H1 (cell line): ENCODE results near the gene ALKBH3. TPM values are rescaled to one million over a fixed set of nuclear protein-coding genes. Genes with fewer than 3 reads are reported as not detected.

ENCODE experiments used
- BRCA1 ChIP-seq: IDR thresholded peaks from 2 replicates; pipeline ENCODE4 v1.6.1; 2012; ENCODE audit warnings: low read depth, low read length, improper control_type of control experiment
- CBX8 ChIP-seq: fragments of 300-800, 300-1000 bp; sonication (generic); IDR thresholded peaks from 2 replicates; pipeline ENCODE4 v1.7.1; 2016; ENCODE audit warnings: low read depth, low read length, borderline replicate concordance
- CHD2 ChIP-seq: IDR thresholded peaks from 2 replicates; pipeline ENCODE4 v1.6.1; 2012; ENCODE audit warnings: low read length, improper control_type of control experiment
- EP300 ChIP-seq, 2 experiments: IDR thresholded peaks; 1 replicate in 1 of 2; 2 replicates in 1 of 2; pipeline ENCODE4 v1.6.1; 2011 to 2012; ENCODE audit warnings: low read depth in 2 of 2, low read length in 2 of 2, mild to moderate bottlenecking in 2 of 2, borderline replicate concordance in 1 of 2, inconsistent platforms in 1 of 2, moderate library complexity in 1 of 2
- EZH2 ChIP-seq: fragments of 200-600 bp; sonication (generic); IDR thresholded peaks from 2 replicates; pipeline ENCODE4 v1.7.1; 2012; ENCODE audit warnings: low read depth, mild to moderate bottlenecking, moderate library complexity, low read length, inconsistent platforms; ENCODE audit not compliant: severe bottlenecking
- HDAC2 ChIP-seq, 2 experiments: fragments of 300-600 bp in 1 of 2; sonication (generic) in 1 of 2; IDR thresholded peaks; 2 replicates each; pipeline ENCODE4 v1.6.1; 2011 to 2012; ENCODE audit warnings: low read depth in 2 of 2, low read length in 2 of 2, mild to moderate bottlenecking in 2 of 2, moderate library complexity in 2 of 2, borderline replicate concordance in 1 of 2, inconsistent platforms in 1 of 2
- POLR2AphosphoS5 ChIP-seq: IDR thresholded peaks from 2 replicates; pipeline ENCODE4 v1.6.1; 2011; ENCODE audit warnings: low read depth, low read length
- SIX5 ChIP-seq: IDR thresholded peaks from 2 replicates; pipeline ENCODE4 v1.6.1; 2011; ENCODE audit warnings: mild to moderate bottlenecking, low read depth, low read length
- SP1 ChIP-seq: IDR thresholded peaks from 2 replicates; pipeline ENCODE4 v1.6.1; 2011; ENCODE audit warnings: low read depth, low read length
- SP2 ChIP-seq: IDR thresholded peaks from 2 replicates; pipeline ENCODE4 v1.6.1; 2012; ENCODE audit warnings: mild to moderate bottlenecking, low read length, inconsistent platforms
- SUZ12 ChIP-seq: fragments of 200-600 bp; sonication (generic); IDR thresholded peaks from 2 replicates; pipeline ENCODE4 v1.6.1; 2012; ENCODE audit warnings: mild to moderate bottlenecking, inconsistent platforms, low read length, moderate library complexity, mixed read lengths
- TBP ChIP-seq: IDR thresholded peaks from 2 replicates; pipeline ENCODE4 v1.6.1; 2011; ENCODE audit warnings: low read depth, low read length, improper control_type of control experiment
- TEAD4 ChIP-seq: IDR thresholded peaks from 2 replicates; pipeline ENCODE4 v1.6.1; 2012; ENCODE audit warnings: low read depth, low read length, inconsistent platforms, mixed read lengths
- polyA plus RNA-seq, 7 experiments: library from polyadenylated mRNA; depleted of rRNA in 3 of 7; stranded (reverse) in 5 of 7; unstranded in 2 of 7; fragments of >200 nt in 5 of 7; fragments of 200-250 nt in 2 of 7; gene quantifications; 1 replicate in 5 of 7; 2 replicates in 1 of 7; 4 replicates in 1 of 7; pipeline versions ENCODE4 v1.2.1 to v1.2.3, GENCODE V29; 2011 to 2013; ENCODE audit warnings: missing spikeins in 2 of 7, mixed read lengths in 2 of 7
- total RNA-seq: library from RNA; stranded (reverse); fragmentation: NEBNext Ultra II Directional; extraction: Animal tissue kit (Norgen Biotek cat#: 25700); gene quantifications from 2 replicates; pipeline ENCODE4 v1.2.1, GENCODE V29; 2021
- TF ChIP-seq, protein P1 (sequence below): IDR thresholded peaks from 2 replicates; pipeline ENCODE4 v1.6.1; 2011; ENCODE audit warnings: low read length, improper control_type of control experiment
- TF ChIP-seq, protein P2 (sequence below), 3 experiments: IDR thresholded peaks; 1 replicate in 2 of 3; 2 replicates in 1 of 3; pipeline versions ENCODE4 v1.5.1 to v1.6.1; 2011; ENCODE audit warnings: low read length in 3 of 3, mild to moderate bottlenecking in 3 of 3, inconsistent platforms in 2 of 3, low read depth in 1 of 3, moderate library complexity in 1 of 3; ENCODE audit not compliant: insufficient read depth in 1 of 3; ENCODE audit errors: control extremely low read depth in 1 of 3
- TF ChIP-seq, protein P3 (sequence below): IDR thresholded peaks from 2 replicates; pipeline ENCODE4 v1.6.1; 2012; ENCODE audit warnings: inconsistent platforms

Gene ALKBH3
- total and polyA plus RNA-seq, 2 of the 8 experiments (the other 6 are each of a cell fraction or from before 2014, with no cell fraction given), result 10.5 to 11.4 TPM

DNA sequence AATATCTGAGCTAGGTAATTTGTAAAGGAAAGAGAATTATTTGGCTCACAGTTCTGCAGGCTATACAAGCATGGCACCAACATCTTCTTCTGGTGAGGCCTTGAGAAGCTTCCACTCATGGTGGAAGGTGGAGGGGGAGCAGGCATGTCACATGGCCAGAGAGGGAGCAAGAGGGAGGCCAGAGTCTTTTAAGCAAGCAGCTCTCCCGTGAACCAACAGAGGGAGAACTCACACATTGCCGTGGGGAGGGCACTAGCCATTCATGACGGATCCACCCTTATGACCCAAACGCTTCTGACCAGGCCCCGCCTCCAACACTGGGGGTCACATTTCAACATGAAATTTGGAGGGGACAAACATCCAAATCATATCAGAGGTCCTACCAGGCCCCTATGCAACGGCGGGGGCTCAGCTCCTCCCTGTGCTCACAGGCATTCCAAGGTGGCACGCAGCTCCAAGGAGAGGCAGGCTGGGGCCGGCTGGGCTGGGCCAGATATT, 66.4 kb downstream of the ALKBH3 start (continued):
- TF ChIP-seq SUZ12, result no peak
- TF ChIP-seq SIX5, result no peak
- TF ChIP-seq POLR2AphosphoS5, result no peak
- TF ChIP-seq SP2, result no peak
- no peak for TF ChIP-seq CHD2
- TF ChIP-seq, protein P1, sequence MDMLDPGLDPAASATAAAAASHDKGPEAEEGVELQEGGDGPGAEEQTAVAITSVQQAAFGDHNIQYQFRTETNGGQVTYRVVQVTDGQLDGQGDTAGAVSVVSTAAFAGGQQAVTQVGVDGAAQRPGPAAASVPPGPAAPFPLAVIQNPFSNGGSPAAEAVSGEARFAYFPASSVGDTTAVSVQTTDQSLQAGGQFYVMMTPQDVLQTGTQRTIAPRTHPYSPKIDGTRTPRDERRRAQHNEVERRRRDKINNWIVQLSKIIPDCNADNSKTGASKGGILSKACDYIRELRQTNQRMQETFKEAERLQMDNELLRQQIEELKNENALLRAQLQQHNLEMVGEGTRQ, result peak; percentile 57; the same call in 1 of the 2 replicates
- TF ChIP-seq SP1, result no peak
- no peak for TF ChIP-seq EP300 (IDR thresholded peaks at IDR 0.05; ENCODE audit: borderline replicate concordance in 1 of 2, low read depth in 2 of 2, low read length in 2 of 2)
- TF ChIP-seq TBP, result no peak
- no peak for TF ChIP-seq HDAC2 (IDR thresholded peaks at IDR 0.05; ENCODE audit: borderline replicate concordance in 1 of 2, low read depth in 2 of 2, low read length in 2 of 2)
- TF ChIP-seq EZH2, result no peak
- TF ChIP-seq, protein P2, sequence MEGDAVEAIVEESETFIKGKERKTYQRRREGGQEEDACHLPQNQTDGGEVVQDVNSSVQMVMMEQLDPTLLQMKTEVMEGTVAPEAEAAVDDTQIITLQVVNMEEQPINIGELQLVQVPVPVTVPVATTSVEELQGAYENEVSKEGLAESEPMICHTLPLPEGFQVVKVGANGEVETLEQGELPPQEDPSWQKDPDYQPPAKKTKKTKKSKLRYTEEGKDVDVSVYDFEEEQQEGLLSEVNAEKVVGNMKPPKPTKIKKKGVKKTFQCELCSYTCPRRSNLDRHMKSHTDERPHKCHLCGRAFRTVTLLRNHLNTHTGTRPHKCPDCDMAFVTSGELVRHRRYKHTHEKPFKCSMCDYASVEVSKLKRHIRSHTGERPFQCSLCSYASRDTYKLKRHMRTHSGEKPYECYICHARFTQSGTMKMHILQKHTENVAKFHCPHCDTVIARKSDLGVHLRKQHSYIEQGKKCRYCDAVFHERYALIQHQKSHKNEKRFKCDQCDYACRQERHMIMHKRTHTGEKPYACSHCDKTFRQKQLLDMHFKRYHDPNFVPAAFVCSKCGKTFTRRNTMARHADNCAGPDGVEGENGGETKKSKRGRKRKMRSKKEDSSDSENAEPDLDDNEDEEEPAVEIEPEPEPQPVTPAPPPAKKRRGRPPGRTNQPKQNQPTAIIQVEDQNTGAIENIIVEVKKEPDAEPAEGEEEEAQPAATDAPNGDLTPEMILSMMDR (IDR thresholded peaks at IDR 0.05; ENCODE audit: control extremely low read depth in 1 of 3, insufficient read depth in 1 of 3, low read depth in 1 of 3, low read length in 3 of 3), result peak; percentile 65 to 88 (median 66)
- no peak for TF ChIP-seq BRCA1
- TF ChIP-seq CBX8, result no peak
- TF ChIP-seq, protein P3, sequence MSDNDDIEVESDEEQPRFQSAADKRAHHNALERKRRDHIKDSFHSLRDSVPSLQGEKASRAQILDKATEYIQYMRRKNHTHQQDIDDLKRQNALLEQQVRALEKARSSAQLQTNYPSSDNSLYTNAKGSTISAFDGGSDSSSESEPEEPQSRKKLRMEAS, result peak; percentile 36; the same call in 1 of the 2 replicates
- TF ChIP-seq TEAD4, result no peak
